ENCODE data around the gene KLHDC8B. TPM values are rescaled to one million over a fixed set of nuclear protein-coding genes. Genes with fewer than 3 reads are reported as not detected.

Gene KLHDC8B
- total RNA-seq, 1 experiment from 2014 or later, result 13.5 TPM

DNA sequence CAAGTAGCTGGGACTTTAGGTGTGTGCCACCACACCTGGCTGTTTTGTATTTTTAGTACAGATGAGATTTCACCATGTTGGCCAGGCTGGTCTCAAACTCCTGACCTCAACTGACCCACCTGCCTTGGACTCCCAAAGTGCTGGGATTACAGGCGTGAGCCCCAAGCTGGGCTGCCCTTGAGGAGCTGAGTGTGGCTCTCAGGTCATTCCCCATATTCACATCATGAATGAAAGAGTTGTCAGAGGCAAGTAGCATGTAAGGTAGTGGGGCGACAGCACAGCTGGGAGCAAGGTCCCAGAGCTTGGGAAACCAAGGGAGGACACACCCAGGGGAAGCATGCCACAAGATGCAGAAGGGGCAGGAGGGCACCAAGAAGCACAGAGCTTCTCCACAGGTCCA, 10.2 kb upstream of the KLHDC8B start:
- whole genome bisulfite sequencing (ENCODE audit: extremely low coverage, insufficient read length, low lambda C conversion rate), result no CpG with 5 or more reads among the region's 2 CpGs
- Histone ChIP-seq H3T11ph (ENCODE audit: low read length) (no peak overlapping the region), H3K79me2 (ENCODE audit: insufficient read depth, low read length) (no peaks in the 10 kb centered on the region; the same call in 1 of the 2 replicates), H3K14ac (ENCODE audit: insufficient read depth, low read length) (no peak overlapping the region), H4K91ac (ENCODE audit: insufficient read length, low read depth, low read length) (no peak overlapping the region), H2BK12ac (ENCODE audit: insufficient read length, low read depth, low read length) (no peak overlapping the region), H3K9me3 (ENCODE audit: control insufficient read depth, low read depth, low read length) (no peaks in the 10 kb centered on the region), H2BK15ac (ENCODE audit: low read depth, low read length) (no peak overlapping the region), H3K27me3 (ENCODE audit: insufficient read depth, low read length) (no peaks in the 10 kb centered on the region), H4K5ac (ENCODE audit: insufficient read length, low read depth, low read length) (no peak overlapping the region), H3K23ac (ENCODE audit: insufficient read length, low read depth, low read length) (no peak overlapping the region), H3K23me2 (ENCODE audit: insufficient read length, low read depth, low read length, poor library complexity, severe bottlenecking) (peaks cover 9% of the 10 kb centered on the region), H3K4me2 (ENCODE audit: insufficient read depth, insufficient read length, low read length) (no peak overlapping the region), H3K4me1 (ENCODE audit: insufficient read depth, low read length) (peaks cover 4% of the 10 kb centered on the region; the same call in 1 of the 2 replicates), H3K9ac (ENCODE audit: extremely low read depth, insufficient read length, low read length) (no peak overlapping the region), H2BK5ac (ENCODE audit: insufficient read length, low read length) (no peak overlapping the region), H4K8ac (replicated peaks; ENCODE audit: insufficient read length, low read depth, low read length) (no peak overlapping the region), H2AFZ (ENCODE audit: low read length) (no peak overlapping the region), H3K4ac (ENCODE audit: low read depth, low read length) (no peak overlapping the region), H4K20me1 (ENCODE audit: control insufficient read depth, insufficient read depth, insufficient read length) (no peaks in the 10 kb centered on the region), H2BK120ac (ENCODE audit: low read depth, low read length, poor library complexity, severe bottlenecking) (no peak overlapping the region), H3K27ac (ENCODE audit: insufficient read length, low read depth, low read length) (no peak overlapping the region), H3K18ac (ENCODE audit: insufficient read length, low read depth, low read length) (no peak overlapping the region), H2AK5ac (ENCODE audit: insufficient read length, low read length) (no peak overlapping the region), H2BK20ac (ENCODE audit: low read depth, low read length, poor library complexity, severe bottlenecking) (no peak overlapping the region), H3K56ac (ENCODE audit: insufficient read length, low read depth, low read length) (no peak overlapping the region), H3K79me1 (ENCODE audit: insufficient read depth, low read depth, low read length, poor library complexity, severe bottlenecking) (no peaks in the 10 kb centered on the region)
- Mint-ChIP-seq H3K4me3 (no peak overlapping the region), H3K27ac (no peak overlapping the region), H3K36me3 (ENCODE audit: insufficient read depth in 1 of 3, low read depth in 3 of 3) (peaks cover 15 to 22% (median 16%) of the 10 kb centered on the region in 3 experiments), H3K9me3 (no peaks in the 10 kb centered on the region), H3K27me3 (ENCODE audit: low read depth) (no peaks in the 10 kb centered on the region), H3K4me1 (peaks cover 11 to 15% of the 10 kb centered on the region in 2 experiments)
- no peak for DNase-seq
- TF ChIP-seq, protein P1, sequence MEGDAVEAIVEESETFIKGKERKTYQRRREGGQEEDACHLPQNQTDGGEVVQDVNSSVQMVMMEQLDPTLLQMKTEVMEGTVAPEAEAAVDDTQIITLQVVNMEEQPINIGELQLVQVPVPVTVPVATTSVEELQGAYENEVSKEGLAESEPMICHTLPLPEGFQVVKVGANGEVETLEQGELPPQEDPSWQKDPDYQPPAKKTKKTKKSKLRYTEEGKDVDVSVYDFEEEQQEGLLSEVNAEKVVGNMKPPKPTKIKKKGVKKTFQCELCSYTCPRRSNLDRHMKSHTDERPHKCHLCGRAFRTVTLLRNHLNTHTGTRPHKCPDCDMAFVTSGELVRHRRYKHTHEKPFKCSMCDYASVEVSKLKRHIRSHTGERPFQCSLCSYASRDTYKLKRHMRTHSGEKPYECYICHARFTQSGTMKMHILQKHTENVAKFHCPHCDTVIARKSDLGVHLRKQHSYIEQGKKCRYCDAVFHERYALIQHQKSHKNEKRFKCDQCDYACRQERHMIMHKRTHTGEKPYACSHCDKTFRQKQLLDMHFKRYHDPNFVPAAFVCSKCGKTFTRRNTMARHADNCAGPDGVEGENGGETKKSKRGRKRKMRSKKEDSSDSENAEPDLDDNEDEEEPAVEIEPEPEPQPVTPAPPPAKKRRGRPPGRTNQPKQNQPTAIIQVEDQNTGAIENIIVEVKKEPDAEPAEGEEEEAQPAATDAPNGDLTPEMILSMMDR (conservative IDR thresholded peaks at IDR 0.05), result no peak
